Astrocyte of the spinal cord (primary cell): ENCODE results near the gene CFAP119.

ENCODE experiments used
- DNase-seq: peaks from one replicate; pipeline ENCODE4 v3.0.0; 2011; ENCODE audit warnings: low read depth, low spot score
- H3K4me3 ChIP-seq: 2 replicates; pipeline ENCODE4 v1.5.1; 2011; ENCODE audit warnings: low read depth, mild to moderate bottlenecking, low read length, moderate library complexity
- CTCF ChIP-seq: IDR thresholded peaks from 2 replicates; pipeline ENCODE4 v1.5.1; 2012; ENCODE audit warnings: low read depth, mild to moderate bottlenecking, low read length, inconsistent platforms
- in situ Hi-C: cut with HindIII; loops from 2 replicates; pipeline ENCODE4 v1.10.0; 2017; ENCODE audit warnings: low sequenced_read_pairs

CFAP119 gene

GRCh38 chr16:30780549-30780948, 18.7 kb upstream of the CFAP119 start:
- no peak overlapping the region for H3K4me3 ChIP-seq
- in situ Hi-C loops = loop anchor here (25.0 kb wide), 1 partner anchor 107 kb away; the partner anchor contains the start of genes BCL7C and CTF1
- no peak for DNase-seq
- TF ChIP-seq CTCF = no peak

GRCh38 chr16:30780021-30780420, 18.2 kb upstream of the CFAP119 start:
- in situ Hi-C loops = loop anchor here (25.0 kb wide), 1 partner anchor 107 kb away; the partner anchor contains the start of genes BCL7C and CTF1
- H3K4me3 ChIP-seq = no peak overlapping the region
- DNase-seq = no peak
- no peak for TF ChIP-seq CTCF

- no peak for TF ChIP-seq CTCF
- no peak overlapping the region for H3K4me3 ChIP-seq
- DNase-seq = no peak
- in situ Hi-C loops = loop anchor here (25.0 kb wide), 1 partner anchor 108 kb away; the partner anchor contains the start of genes BCL7C and CTF1
Measured at GRCh38 chr16:30779596-30779995, 17.7 kb upstream of the CFAP119 start.

GRCh38 chr16:30778549-30779244, 16.8 kb upstream of the CFAP119 start:
- in situ Hi-C loops = loop anchor here (25.0 kb wide), 1 partner anchor 109 kb away; the partner anchor contains the start of genes BCL7C and CTF1
- H3K4me3 ChIP-seq = no peak overlapping the region
- TF ChIP-seq CTCF = no peak
- no peak for DNase-seq

GRCh38 chr16:30777591-30778297, 15.9 kb upstream of the CFAP119 start:
- H3K4me3 ChIP-seq = no peak overlapping the region
- TF ChIP-seq CTCF = no peak
- DNase-seq = no peak
- in situ Hi-C loops = loop anchor here (25.0 kb wide), 1 partner anchor 110 kb away; the partner anchor contains the start of genes BCL7C and CTF1

- peak overlapping the region; percentile 48 for H3K4me3 ChIP-seq
- in situ Hi-C loops = loop anchor here (25.0 kb wide), 1 partner anchor 112 kb away; the partner anchor contains the start of genes BCL7C and CTF1
- TF ChIP-seq CTCF = no peak
- peak; percentile 82 for DNase-seq
Measured at GRCh38 chr16:30775392-30776188, 13.7 kb upstream of the CFAP119 start.
